Nucleus accumbens (tissue), 56 donors: ENCODE data around the gene LRRC1.
"Not testable (repeated sequence)": the region's sequence is repeated elsewhere in the genome, so short reads cannot be mapped to it uniquely, and the experiment has no call there.

Source experiments
- DNase-seq, 56 donors: peaks; one replicate each; lab custom pipeline; 2025; lab: John Stamatoyannopoulos, UW

Gene LRRC1

GRCh38 chr6:53794720-53795339, at the start of gene LRRC1:
TSS of gene LRRC1 (plus strand) at chr6:53795005. CDS start at chr6:53795257, 252 bp downstream.
- peak in 55 of 56 donors; percentile 17 to 97 (median 88) for DNase-seq

- no peak for DNase-seq
Observed at GRCh38 chr6:53746442-53747103, 48.2 kb upstream of the LRRC1 start.

- DNase-seq: no peak
Observed at GRCh38 chr6:53750052-53750650, 44.7 kb upstream of the LRRC1 start.

- DNase-seq: no peak
Observed at GRCh38 chr6:53751417-53751816, 43.4 kb upstream of the LRRC1 start.

- no peak for DNase-seq
Observed at GRCh38 chr6:53752440-53752839, 42.4 kb upstream of the LRRC1 start.

GRCh38 chr6:53752856-53753255, 41.9 kb upstream of the LRRC1 start:
- DNase-seq: no peak

- no peak for DNase-seq
Observed at GRCh38 chr6:53754330-53754729, 40.5 kb upstream of the LRRC1 start.

GRCh38 chr6:53756396-53756795, 38.4 kb upstream of the LRRC1 start:
- DNase-seq: no peak

GRCh38 chr6:53758496-53758895, 36.3 kb upstream of the LRRC1 start:
- DNase-seq: no peak

GRCh38 chr6:53761036-53761435, 33.8 kb upstream of the LRRC1 start:
- no peak for DNase-seq

GRCh38 chr6:53765270-53765669, 29.5 kb upstream of the LRRC1 start:
- DNase-seq: no peak

GRCh38 chr6:53766930-53767329, 27.9 kb upstream of the LRRC1 start:
- DNase-seq: no peak

- no peak for DNase-seq
Observed at GRCh38 chr6:53767941-53768340, 26.9 kb upstream of the LRRC1 start.

GRCh38 chr6:53768636-53769035, 26.2 kb upstream of the LRRC1 start:
- DNase-seq: no peak

- DNase-seq: no peak
Observed at GRCh38 chr6:53770780-53771249, 24.0 kb upstream of the LRRC1 start.

- DNase-seq: no peak
Observed at GRCh38 chr6:53771785-53772624, 22.8 kb upstream of the LRRC1 start.

- DNase-seq: no peak
Observed at GRCh38 chr6:53773044-53773696, 21.6 kb upstream of the LRRC1 start.

- not testable (repeated sequence) for DNase-seq
Observed at GRCh38 chr6:53776152-53776551, 18.7 kb upstream of the LRRC1 start.

GRCh38 chr6:53784991-53785390, 9.8 kb upstream of the LRRC1 start:
- DNase-seq: not testable (repeated sequence)

GRCh38 chr6:53786832-53787231, 8.0 kb upstream of the LRRC1 start:
- no peak for DNase-seq
